Colonic mucosa (tissue), 4 donors: ENCODE data around the gene NDUFC2. TPM values are rescaled to one million over a fixed set of nuclear protein-coding genes. Genes with fewer than 3 reads are reported as not detected.

Experiments
- DNase-seq: peaks from one replicate; pipeline ENCODE4 v3.0.0-alpha.2; 2020
- H3K27ac ChIP-seq: fragments of 200-600 bp; one replicate; pipeline ENCODE4 v1.8.0; 2021
- H3K27me3 ChIP-seq: fragments of 200-600 bp; one replicate; pipeline ENCODE4 v1.8.0; 2021
- H3K36me3 ChIP-seq: fragments of 200-600 bp; one replicate; pipeline ENCODE4 v1.8.0; 2021
- H3K4me1 ChIP-seq: fragments of 200-600 bp; one replicate; pipeline ENCODE4 v1.8.0; 2021; ENCODE audit warnings: mild to moderate bottlenecking
- H3K4me3 ChIP-seq: fragments of 200-600 bp; one replicate; pipeline ENCODE4 v1.8.0; 2021
- H3K9ac ChIP-seq, 2 donors: one replicate each; pipeline ENCODE4 v1.7.0; 2013; ENCODE audit warnings: control low read depth in 2 of 2, low read depth in 2 of 2, low read length in 2 of 2
- H3K9me3 ChIP-seq: fragments of 200-600 bp; one replicate; pipeline ENCODE4 v1.8.0; 2021
- CTCF ChIP-seq: fragments of 200-600 bp; IDR thresholded peaks from one replicate; pipeline ENCODE4 v1.8.0; 2022; ENCODE audit warnings: antibody characterized with exemption, mild to moderate bottlenecking
- intact Hi-C: fragments of 100-400 bp; cut with DNase I; formaldehyde crosslinking; loops from one replicate; pipeline ENCODE4 v1.14.1; 2022
- total RNA-seq, 2 donors: library from RNA; stranded (reverse); fragmentation: NEBNext Ultra II Directional in 1 of 2; extraction: Animal tissue kit (Norgen Biotek cat#: 25700) in 1 of 2; gene quantifications; one replicate each; pipeline ENCODE4 v1.2.1, GENCODE V29; 2021
- donor health status: healthy.
- donor health status: DM: no; HTN: no; CAD: no.
- donor health status: DM: no; HTN: no; CAD: no.

The NDUFC2 gene
- total RNA-seq, 2 donors from 2014 or later = 226 to 288 TPM

GRCh38 chr11:78069465-78069864 is 10.2 kb downstream of the NDUFC2 start:
- TF ChIP-seq CTCF = no peak
- H3K27ac ChIP-seq = no peak overlapping the region
- H3K27me3 ChIP-seq = no peaks in the 10 kb centered on the region
- H3K9me3 ChIP-seq = no peaks in the 10 kb centered on the region
- no peak overlapping the region for H3K4me3 ChIP-seq
- DNase-seq = no peak
- no peaks in the 10 kb centered on the region for H3K4me1 ChIP-seq
- H3K36me3 ChIP-seq = no peaks in the 10 kb centered on the region
- intact Hi-C loops = no loop called here
- no peak overlapping the region for H3K9ac ChIP-seq

- no peak for TF ChIP-seq CTCF
- intact Hi-C loops = no loop called here
- H3K36me3 ChIP-seq = no peaks in the 10 kb centered on the region
Measured at GRCh38 chr11:78067704-78068103, 12.0 kb downstream of the NDUFC2 start.

DNA sequence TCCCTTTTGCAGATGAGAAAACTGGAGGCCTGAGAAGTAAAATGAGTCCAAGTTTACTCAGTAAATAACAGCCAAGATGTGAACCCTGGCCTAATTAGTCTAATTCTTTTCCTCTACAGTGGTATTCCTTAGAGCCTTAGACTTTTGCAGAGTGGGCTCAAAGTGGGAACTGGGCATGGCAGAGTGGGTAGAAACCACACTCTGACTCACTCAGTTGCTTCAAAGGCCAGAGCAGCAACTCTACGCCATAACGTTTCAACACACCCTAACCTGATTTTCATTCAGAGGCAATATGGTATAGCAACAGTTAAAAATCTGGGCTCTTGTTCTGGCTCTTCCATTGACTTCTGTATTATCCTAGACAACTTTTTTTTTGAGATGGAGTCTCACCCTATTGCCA is 13.2 kb downstream of the NDUFC2 start:
- TF ChIP-seq CTCF = no peak
- H3K4me3 ChIP-seq = no peak overlapping the region

More at GRCh38 chr11:78067704-78068103, 12.0 kb downstream of the NDUFC2 start:
- no peak for DNase-seq
- Histone ChIP-seq H3K27ac (no peak overlapping the region), H3K9ac (no peak overlapping the region), H3K4me1 (no peaks in the 10 kb centered on the region), H3K4me3 (no peak overlapping the region), H3K9me3 (no peaks in the 10 kb centered on the region), H3K27me3 (no peaks in the 10 kb centered on the region)

DNA sequence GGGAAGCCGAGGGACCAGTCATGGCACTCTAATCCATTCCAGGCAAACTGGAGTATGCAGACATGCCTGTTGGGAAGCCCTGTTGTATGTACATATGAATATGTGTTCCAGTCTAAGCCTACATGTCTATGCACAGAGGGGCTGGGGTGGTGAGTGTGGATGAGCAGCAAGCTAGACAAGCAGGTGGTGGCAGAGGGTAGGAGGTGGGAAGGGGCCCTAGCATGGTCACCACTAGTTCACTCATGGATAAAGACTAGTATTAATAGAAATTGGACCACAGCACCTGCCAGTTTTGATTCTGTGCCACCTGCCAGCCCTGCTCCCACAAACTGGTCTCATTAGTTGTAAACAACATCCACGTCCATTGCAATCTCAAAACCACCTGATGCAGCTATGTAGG is 14.5 kb downstream of the NDUFC2 start:
- Histone ChIP-seq H3K36me3 (no peaks in the 10 kb centered on the region), H3K4me3 (no peak overlapping the region), H3K27me3 (no peaks in the 10 kb centered on the region), H3K9ac (no peak overlapping the region), H3K27ac (no peak overlapping the region), H3K9me3 (no peaks in the 10 kb centered on the region), H3K4me1 (no peaks in the 10 kb centered on the region)
- DNase-seq = no peak
- TF ChIP-seq CTCF = no peak
- intact Hi-C loops = no loop called here

More for the DNA sequence above, 13.2 kb downstream of the NDUFC2 start:
- no peak overlapping the region for H3K9ac ChIP-seq
- intact Hi-C loops = no loop called here
- no peaks in the 10 kb centered on the region for H3K9me3 ChIP-seq
- H3K4me1 ChIP-seq = no peaks in the 10 kb centered on the region
- H3K27me3 ChIP-seq = no peaks in the 10 kb centered on the region
- DNase-seq = no peak
- H3K27ac ChIP-seq = no peak overlapping the region
- H3K36me3 ChIP-seq = no peaks in the 10 kb centered on the region

DNA sequence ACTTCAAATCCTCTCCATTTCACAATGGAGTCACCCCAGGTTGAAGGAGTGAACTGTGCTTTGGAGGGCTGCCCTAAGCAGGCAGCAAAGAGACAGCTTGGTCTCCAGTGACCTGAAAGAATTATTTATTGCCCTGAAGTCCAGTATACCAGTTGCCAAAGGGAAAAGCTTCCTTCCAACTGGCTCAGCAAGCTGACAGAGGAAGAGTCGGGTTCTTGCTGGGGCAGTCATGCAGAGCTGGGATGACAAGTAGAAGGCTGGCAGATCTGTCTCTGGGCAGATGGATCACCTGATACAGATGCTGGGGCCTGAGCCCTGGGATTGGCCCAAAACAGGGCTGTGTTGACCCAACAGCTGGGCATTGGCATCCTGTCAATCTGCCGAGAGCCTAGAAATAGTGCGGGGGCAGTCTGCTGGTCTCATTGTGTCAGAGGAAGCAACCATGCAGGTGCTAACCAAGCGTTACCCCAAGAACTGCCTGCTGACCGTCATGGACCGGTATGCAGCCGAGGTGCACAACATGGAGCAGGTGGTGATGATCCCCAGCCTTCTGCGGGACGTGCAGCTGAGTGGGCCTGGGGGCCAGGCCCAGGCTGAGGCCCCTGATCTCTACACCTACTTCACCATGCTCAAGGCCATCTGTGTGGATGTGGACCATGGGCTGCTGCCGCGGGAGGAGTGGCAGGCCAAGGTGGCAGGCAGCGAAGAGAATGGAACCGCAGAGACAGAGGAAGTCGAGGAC is 16.1 kb downstream of the NDUFC2 start, which contains the start of gene THRSP:
Gene THRSP, plus strand, starts transcription at position 422 of the 742 bp plus-strand sequence. Its CDS starts 21 bp downstream, at position 443.
- Histone ChIP-seq H3K4me1 (no peaks in the 10 kb centered on the region), H3K4me3 (no peak within 1 kb of the TSS), H3K27ac (no peak within 1 kb of the TSS), H3K27me3 (no peaks in the 10 kb centered on the region), H3K9ac (no peak within 1 kb of the TSS), H3K9me3 (no peaks in the 10 kb centered on the region), H3K36me3 (no peaks in the 10 kb centered on the region)
- intact Hi-C loops = no loop called here
- no peak for DNase-seq
- TF ChIP-seq CTCF = no peak
